Fibroblast of pulmonary artery (primary cell): ENCODE measurements around the gene CD3E.

Source experiments
- DNase-seq: peaks from one replicate; pipeline ENCODE4 v3.0.0-alpha.2; 2010; ENCODE audit warnings: low read depth
- H3K4me3 ChIP-seq: replicated peaks from 2 replicates; pipeline ENCODE4 v1.5.1; 2011; ENCODE audit warnings: low read depth, mild to moderate bottlenecking, control low read depth, low read length, moderate library complexity
- TF ChIP-seq, protein P1 (sequence below): IDR thresholded peaks from 2 replicates; pipeline ENCODE4 v1.5.1; 2011; ENCODE audit warnings: mild to moderate bottlenecking, control low read depth, low read length, inconsistent platforms; ENCODE audit errors: missing control alignments

The CD3E gene

DNA sequence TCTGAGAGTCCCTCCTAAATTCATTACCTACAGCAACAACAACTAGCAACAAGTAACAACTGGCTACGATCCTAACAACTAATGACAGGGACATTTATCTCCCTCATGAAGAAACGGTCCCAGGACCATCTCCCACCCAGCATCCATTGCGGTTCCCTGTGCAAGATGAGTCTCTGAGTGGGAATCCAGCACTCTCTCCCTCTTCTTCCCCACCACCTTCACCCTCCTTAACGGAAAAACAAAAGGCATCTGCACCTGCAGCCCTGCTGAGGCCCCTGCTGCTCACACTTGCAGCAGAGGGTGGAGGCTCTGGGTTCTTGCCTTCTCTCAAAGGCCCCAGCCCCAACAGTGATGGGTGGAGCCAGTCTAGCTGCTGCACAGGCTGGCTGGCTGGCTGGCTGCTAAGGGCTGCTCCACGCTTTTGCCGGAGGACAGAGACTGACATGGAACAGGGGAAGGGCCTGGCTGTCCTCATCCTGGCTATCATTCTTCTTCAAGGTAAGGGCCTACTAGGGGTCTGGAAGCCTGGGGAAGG, 39.5 kb downstream of the CD3E start, which contains the start of gene CD3G:
CD3G (plus strand) TSS at position 364 of the 535 bp plus-strand sequence; CDS start at position 444, 80 bp downstream.
- no peak for DNase-seq
- TF ChIP-seq, protein P1, sequence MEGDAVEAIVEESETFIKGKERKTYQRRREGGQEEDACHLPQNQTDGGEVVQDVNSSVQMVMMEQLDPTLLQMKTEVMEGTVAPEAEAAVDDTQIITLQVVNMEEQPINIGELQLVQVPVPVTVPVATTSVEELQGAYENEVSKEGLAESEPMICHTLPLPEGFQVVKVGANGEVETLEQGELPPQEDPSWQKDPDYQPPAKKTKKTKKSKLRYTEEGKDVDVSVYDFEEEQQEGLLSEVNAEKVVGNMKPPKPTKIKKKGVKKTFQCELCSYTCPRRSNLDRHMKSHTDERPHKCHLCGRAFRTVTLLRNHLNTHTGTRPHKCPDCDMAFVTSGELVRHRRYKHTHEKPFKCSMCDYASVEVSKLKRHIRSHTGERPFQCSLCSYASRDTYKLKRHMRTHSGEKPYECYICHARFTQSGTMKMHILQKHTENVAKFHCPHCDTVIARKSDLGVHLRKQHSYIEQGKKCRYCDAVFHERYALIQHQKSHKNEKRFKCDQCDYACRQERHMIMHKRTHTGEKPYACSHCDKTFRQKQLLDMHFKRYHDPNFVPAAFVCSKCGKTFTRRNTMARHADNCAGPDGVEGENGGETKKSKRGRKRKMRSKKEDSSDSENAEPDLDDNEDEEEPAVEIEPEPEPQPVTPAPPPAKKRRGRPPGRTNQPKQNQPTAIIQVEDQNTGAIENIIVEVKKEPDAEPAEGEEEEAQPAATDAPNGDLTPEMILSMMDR, result no peak
- no peak within 1 kb of the TSS for H3K4me3 ChIP-seq

DNA sequence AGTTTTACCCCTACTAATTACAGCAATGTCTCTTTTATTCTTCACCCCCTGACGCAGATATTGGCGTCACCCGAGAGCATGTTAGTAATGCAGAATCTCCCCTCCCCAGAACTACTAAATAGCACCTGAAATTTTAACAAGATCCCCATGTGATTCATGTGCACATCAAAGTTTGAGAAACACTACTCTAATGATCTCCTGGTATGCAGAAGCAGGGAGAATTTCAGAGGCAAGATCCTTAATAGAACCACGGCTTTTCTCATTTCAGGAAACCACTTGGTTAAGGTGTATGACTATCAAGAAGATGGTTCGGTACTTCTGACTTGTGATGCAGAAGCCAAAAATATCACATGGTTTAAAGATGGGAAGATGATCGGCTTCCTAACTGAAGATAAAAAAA, 44.9 kb downstream of the CD3E start:
- TF ChIP-seq, protein P1, result no peak
- DNase-seq, result no peak
- H3K4me3 ChIP-seq, result no peak overlapping the region

DNA sequence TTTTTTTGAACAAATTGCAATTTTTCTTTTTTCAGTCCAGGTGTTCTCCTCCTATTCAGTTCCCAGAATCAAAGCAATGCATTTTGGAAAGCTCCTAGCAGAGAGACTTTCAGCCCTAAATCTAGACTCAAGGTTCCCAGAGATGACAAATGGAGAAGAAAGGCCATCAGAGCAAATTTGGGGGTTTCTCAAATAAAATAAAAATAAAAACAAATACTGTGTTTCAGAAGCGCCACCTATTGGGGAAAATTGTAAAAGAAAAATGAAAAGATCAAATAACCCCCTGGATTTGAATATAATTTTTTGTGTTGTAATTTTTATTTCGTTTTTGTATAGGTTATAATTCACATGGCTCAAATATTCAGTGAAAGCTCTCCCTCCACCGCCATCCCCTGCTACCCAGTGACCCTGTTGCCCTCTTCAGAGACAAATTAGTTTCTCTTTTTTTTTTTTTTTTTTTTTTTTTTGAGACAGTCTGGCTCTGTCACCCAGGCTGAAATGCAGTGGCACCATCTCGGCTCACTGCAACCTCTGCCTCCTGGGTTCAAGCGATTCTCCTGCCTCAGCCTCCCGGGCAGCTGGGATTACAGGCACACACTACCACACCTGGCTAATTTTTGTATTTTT, 48.7 kb downstream of the CD3E start:
- peak; percentile 47 for DNase-seq
- TF ChIP-seq, protein P1, result peak; percentile 46

DNA sequence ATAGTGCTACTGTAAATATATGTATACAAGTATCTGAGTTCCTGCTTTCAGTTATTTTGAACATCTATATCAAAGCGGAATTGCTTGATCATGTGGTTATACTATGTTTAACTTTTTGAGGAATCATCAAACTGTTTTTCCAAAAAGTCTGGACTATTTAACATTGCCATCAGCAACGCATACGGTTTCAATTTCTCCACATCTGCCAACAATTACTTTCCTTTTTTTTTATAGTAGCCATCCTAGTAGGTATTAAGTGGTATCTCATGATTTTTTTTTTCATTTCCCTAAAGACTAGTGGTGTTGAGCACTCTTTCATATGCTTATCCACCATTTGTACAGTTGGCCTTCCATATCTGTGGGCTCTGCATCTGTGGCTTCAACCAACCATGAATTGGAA, 53.5 kb downstream of the CD3E start:
- TF ChIP-seq, protein P1, result no peak
- DNase-seq, result no peak
- no peak overlapping the region for H3K4me3 ChIP-seq

More for the DNA sequence above, 48.7 kb downstream of the CD3E start:
- H3K4me3 ChIP-seq, result no peak overlapping the region

DNA sequence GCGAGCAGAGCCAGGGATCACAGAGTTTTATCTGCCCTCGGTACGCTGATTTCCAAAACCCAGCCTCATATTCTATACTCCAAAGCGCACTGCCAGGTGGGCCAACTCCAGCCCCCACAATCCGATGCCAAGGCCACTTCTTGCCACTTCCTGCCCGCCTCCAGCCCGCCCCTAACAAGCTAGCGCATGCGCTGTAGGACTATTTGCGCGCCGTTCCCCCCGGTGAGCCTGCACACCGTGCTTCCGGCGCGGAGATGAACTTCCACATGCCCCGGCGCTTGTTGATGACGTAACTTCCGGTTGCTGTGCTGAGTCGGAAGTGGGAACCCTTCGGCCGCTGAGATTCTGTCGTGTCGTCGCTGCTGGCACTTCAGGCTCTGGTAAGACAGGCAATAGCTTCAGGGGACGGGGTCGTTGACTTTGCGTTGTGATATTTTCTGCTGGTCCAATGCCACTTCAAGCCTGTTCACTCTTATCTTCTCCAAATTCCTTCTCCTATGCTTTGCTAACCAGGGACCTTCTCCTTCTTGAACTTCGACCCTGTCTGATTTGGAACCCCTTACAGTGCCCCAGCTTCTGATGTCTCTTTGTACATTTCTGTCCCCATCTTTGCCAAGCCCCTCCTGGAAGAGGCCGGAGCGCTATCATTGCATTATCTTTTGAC, 54.9 kb downstream of the CD3E start, which contains the start of gene UBE4A:
UBE4A (plus strand) TSS at position 306 of the 664 bp plus-strand sequence. CDS start 5,481 bp downstream, outside the sequence.
- peak; percentile 96 for DNase-seq
- TF ChIP-seq, protein P1, result no peak
- peak within 1 kb of the TSS; percentile 98 for H3K4me3 ChIP-seq

DNA sequence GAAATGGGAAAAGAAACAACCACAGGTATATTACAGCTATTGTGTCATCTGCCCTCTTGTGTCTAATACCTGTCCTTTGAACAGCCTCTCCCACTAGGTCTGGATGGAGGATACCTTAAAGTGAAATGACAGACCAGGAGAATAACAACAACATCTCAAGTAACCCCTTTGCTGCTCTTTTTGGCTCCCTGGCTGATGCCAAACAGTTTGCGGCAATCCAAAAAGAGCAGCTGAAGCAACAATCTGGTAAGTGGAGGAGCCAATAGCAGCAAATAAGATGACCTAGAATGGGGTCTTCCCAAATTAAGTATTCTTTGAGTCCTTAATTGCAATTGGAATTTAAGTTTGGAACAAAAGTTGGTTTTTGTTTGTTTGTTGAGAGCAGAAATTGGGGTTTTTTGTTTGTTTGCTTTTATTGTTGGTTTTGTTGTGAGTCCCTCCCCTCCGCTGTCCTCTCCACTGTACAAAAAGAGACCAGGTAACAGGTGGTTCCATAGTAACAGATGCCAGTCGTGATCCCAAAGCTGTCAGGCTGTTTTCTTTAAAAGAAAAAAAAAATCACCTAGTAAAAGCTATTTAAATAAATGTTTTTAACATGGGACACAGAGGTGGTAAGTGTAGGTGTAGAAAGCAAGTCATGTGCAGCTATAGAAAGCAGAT, 60.6 kb downstream of the CD3E start:
- H3K4me3 ChIP-seq, result no peak overlapping the region
- TF ChIP-seq, protein P1, result no peak
- DNase-seq, result no peak
